Heart right ventricle (tissue), 16 donors: ENCODE results near the gene PRKCE. TPM values are rescaled to one million over a fixed set of nuclear protein-coding genes. Genes with fewer than 3 reads are reported as not detected.

ENCODE experiments used
- ATAC-seq, 8 donors: fragments of 200-7000 bp; cut with Tn5 transposase; one replicate each; pipeline ENCODE4 v1.9.1; 2020; ENCODE audit warnings: mild to moderate bottlenecking in 8 of 8, moderate library complexity in 8 of 8, moderate number of reproducible peaks in 1 of 8
- DNase-seq, 2 donors: peaks; one replicate each; pipeline ENCODE4 v3.0.0-alpha.2; 2020
- H3K27ac ChIP-seq, 10 donors: fragments of 200-600 bp; sonication (generic) in 2 of 10; one replicate each; pipeline versions ENCODE4 v1.5.0 to v1.8.0; 2020 to 2022; ENCODE audit warnings: mild to moderate bottlenecking in 3 of 10
- H3K27me3 ChIP-seq, 7 donors: fragments of 200-600 bp; one replicate each; pipeline ENCODE4 v1.8.0; 2021 to 2022; ENCODE audit warnings: mild to moderate bottlenecking in 2 of 7
- H3K36me3 ChIP-seq, 9 donors: fragments of 200-600 bp; sonication (generic) in 1 of 9; one replicate each; pipeline versions ENCODE4 v1.5.0 to v1.8.0; 2020 to 2022; ENCODE audit warnings: mild to moderate bottlenecking in 2 of 9
- H3K4me1 ChIP-seq, 9 donors: fragments of 200-600 bp; sonication (generic) in 1 of 9; one replicate each; pipeline versions ENCODE4 v1.5.0 to v1.8.0; 2020 to 2022; ENCODE audit warnings: mild to moderate bottlenecking in 4 of 9
- H3K4me3 ChIP-seq, 10 donors: fragments of 200-600 bp; sonication (generic) in 2 of 10; one replicate each; pipeline versions ENCODE4 v1.5.0 to v1.8.0; 2020 to 2022; ENCODE audit warnings: mild to moderate bottlenecking in 7 of 10, moderate library complexity in 2 of 10
- H3K9me3 ChIP-seq, 11 donors: fragments of 200-600 bp in 10 of 11; sonication (generic) in 2 of 11; one replicate each; pipeline versions ENCODE4 v1.5.0 to v1.8.0; 2013 to 2022; ENCODE audit warnings: mild to moderate bottlenecking in 2 of 11, control low read depth in 1 of 11, moderate library complexity in 1 of 11
- CTCF ChIP-seq, 9 donors: fragments of 200-600 bp; sonication (generic) in 2 of 9; IDR thresholded peaks; one replicate each; pipeline versions ENCODE4 v1.5.0 to v1.8.0; 2021 to 2022; ENCODE audit warnings: antibody characterized with exemption in 9 of 9, mild to moderate bottlenecking in 5 of 9, moderate library complexity in 1 of 9
- WGBS, 2 donors: extraction: QIAGEN DNeasy Blood & Tissue Kit; methylation state at CpG; one replicate each; pipeline ENCODE4 v1.1.7; 2013; ENCODE audit warnings: inconsistent platforms in 1 of 2; 5-methylcytosine and 5-hydroxymethylcytosine counted together
- intact Hi-C, 10 donors: fragments of 100-400 bp; cut with DNase I; formaldehyde crosslinking; loops; one replicate each; pipeline versions ENCODE4 v1.11.1 to v1.14.2; 2022
- polyA plus RNA-seq, 2 donors: library from polyadenylated mRNA; stranded (reverse); fragments of 200-250 nt; gene quantifications; one replicate each; pipeline ENCODE4 v1.2.3, GENCODE V29; 2013
- total RNA-seq, 10 donors: library from RNA; stranded (reverse); fragmentation: NEBNext Ultra II Directional in 3 of 10; extraction: Animal tissue kit (Norgen Biotek cat#: 25700) in 3 of 10; gene quantifications; one replicate each; pipeline versions ENCODE4 v1.2.1 to v1.2.4, GENCODE V29; 2021 to 2023
- donor health status: Arrhythmogenic right ventricular cardiomyopathy.
- donor health status: ischemic (EF 13 %, LVEDD 7.1; RV severe dilation, severe dysfunction).
- donor health status: healthy with polysubstance abuse.
- donor health status: DM: no; HTN: yes; CAD: no.
- donor health status: DM: no; HTN: no; CAD: no.
- donor health status: ischemic (EF 25% LVEDD 6.9; RV normal size, moderate dysfunction).
- donor health status: ischemic (EF 25% LVEDD 5.7; RV mildly dilated, moderate dysfunction).
- donor health status: healthy.
- donor health status: DM: yes; HTN: yes; CAD: no.
- donor health status: Ischemic cardiomyopathy.
- donor health status: ischemic (EF 35%, LVEDD 5.7; RV mildly dilated, moderate dysfunction).
- donor health status: nonischemic (EF 11% LVEDD 7.7; RV severe dilation, severe dysfunction).
- donor health status: DM: yes; HTN: yes; CAD: no.
- donor health status: PGD.
- donor health status: ischemic (EF 29% LVEDD 5.4; RV normal size, mild dysfunction).
- donor health status: nonischemic (EF 23%, LVEDD 6.1; RV moderate dilation, normal function).

PRKCE gene
- total and polyA plus RNA-seq, 12 donors, result 3.7 to 22.7 (median 16.7) TPM

DNA sequence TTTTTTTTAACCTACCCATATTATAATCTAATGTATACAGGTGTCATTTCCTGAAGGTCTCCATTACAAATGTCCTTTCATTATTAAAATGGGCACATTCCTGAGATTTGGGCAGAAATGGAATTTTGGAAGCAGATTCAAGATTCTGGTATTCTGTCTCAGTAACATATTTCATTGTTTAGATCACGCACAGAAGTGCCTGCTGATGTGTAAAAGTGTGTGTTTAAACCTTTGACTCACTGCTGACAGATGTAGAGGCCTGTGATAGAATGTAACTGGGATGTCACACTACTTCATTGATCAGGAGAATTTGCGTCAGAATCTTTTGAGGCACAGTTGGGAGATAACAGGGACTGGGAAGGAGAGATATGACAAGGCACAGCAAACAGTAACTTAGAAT is 368.9 kb downstream of the PRKCE start:
- Histone ChIP-seq H3K36me3 (peaks cover 0 to 10% (median 0%) of the 10 kb centered on the region in 9 donors), H3K4me3 (no peak overlapping the region), H3K9me3 (no peaks in the 10 kb centered on the region), H3K27ac (no peak overlapping the region), H3K4me1 (peaks cover 0 to 40% (median 14%) of the 10 kb centered on the region in 9 donors), H3K27me3 (no peaks in the 10 kb centered on the region)
- no peak for ATAC-seq
- DNase-seq, result no peak
- intact Hi-C loops, result loop anchor here in 1 of 10 donors (5.0 kb wide), 1 partner anchor 37 kb away; no protein-coding TSS in a partner anchor
- TF ChIP-seq CTCF (IDR thresholded peaks at IDR 0.05), result no peak
- WGBS, 2 donors, result 98 to 99% methylated on average over 2 of the region's 2 CpGs

DNA sequence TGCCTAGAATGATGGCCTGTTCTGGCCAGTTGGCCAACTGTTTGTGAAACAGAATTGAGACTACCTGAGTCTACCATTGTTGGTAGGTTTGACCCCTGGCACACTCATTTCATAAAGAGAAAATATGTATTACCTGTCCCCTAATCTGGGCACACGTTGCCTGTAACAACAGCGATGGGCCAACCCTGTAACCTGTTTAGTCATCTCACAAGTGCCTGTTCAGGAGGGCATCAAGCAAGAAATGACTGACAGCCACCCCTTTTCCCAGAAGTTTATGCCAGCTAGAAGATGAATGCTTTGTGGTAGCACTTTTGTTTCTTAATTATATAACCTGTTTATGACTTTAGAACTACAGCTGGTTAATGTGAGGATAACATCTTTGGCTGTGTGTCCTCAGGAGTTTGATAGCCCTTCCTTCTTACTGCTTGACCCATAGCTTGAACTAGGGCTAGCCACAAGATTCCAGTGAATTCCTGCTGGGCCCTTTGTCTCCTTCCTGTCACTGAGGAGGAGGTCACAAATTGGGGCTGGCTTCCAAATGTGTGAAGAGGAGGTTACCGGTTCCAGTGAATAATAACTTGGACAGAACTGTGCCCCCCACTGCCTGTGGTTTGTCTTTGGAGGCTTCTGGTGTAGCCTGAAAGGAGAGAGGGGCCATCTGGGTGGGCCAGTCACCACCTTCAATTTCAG is 371.8 kb downstream of the PRKCE start:
- DNase-seq (no peak), ATAC-seq (peak in 4 of 8 donors; percentile 28 to 62 (median 53))
- Histone ChIP-seq H3K27ac (peak overlapping the region in 4 of 10 donors; percentile 5 to 61 (median 32)), H3K27me3 (no peaks in the 10 kb centered on the region), H3K4me3 (no peak overlapping the region), H3K4me1 (peaks cover 0 to 29% (median 5%) of the 10 kb centered on the region in 9 donors), H3K36me3 (peaks cover 0 to 9% (median 0%) of the 10 kb centered on the region in 9 donors), H3K9me3 (no peaks in the 10 kb centered on the region)
- WGBS, 2 donors, result 75 to 79% methylated on average over 3 of the region's 3 CpGs
- intact Hi-C loops, result loop anchor here in 1 of 10 donors (5.0 kb wide), 1 partner anchor 34 kb away; no protein-coding TSS in a partner anchor
- no peak for TF ChIP-seq CTCF (IDR thresholded peaks at IDR 0.05)

GRCh38 chr2:46024146-46024779 is 372.8 kb downstream of the PRKCE start:
- TF ChIP-seq CTCF (IDR thresholded peaks at IDR 0.05), result no peak
- Histone ChIP-seq H3K4me1 (peaks cover 0 to 30% (median 6%) of the 10 kb centered on the region in 9 donors), H3K4me3 (no peak overlapping the region), H3K9me3 (no peaks in the 10 kb centered on the region), H3K27ac (peak overlapping the region in 3 of 10 donors; percentile 5 to 61 (median 48)), H3K27me3 (no peaks in the 10 kb centered on the region), H3K36me3 (peaks cover 0 to 9% (median 0%) of the 10 kb centered on the region in 9 donors)
- no peak for ATAC-seq
- intact Hi-C loops, result loop anchor here in 1 of 10 donors (5.0 kb wide), 1 partner anchor 33 kb away; no protein-coding TSS in a partner anchor
- no peak for DNase-seq
- whole genome bisulfite sequencing, 2 donors, result 76% methylated on average over 5 of the region's 5 CpGs

DNA sequence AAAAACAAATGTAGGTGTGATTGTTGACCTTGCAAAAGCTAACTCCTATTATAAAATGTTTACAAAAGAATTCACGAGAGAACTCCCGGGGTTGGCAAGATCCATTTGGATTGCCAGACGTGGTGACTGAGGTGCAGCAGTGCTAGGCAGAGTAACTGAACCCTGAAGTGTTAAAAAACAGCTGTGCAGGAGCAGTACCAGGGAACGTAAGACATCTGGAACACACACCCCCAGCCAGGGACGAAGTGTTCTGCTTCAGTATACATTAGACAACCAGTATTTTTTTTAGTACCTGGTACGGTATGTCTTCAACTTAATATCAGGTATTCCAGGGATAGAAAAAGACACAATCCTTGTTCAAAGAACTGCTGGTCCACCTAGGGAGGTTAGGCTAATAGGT is 373.6 kb downstream of the PRKCE start:
- no peak overlapping the region for H3K27ac ChIP-seq
- no peaks in the 10 kb centered on the region for H3K27me3 ChIP-seq
- DNase-seq (no peak), ATAC-seq (no peak)
- H3K4me1 ChIP-seq, result peaks cover 0 to 31% (median 13%) of the 10 kb centered on the region in 9 donors
- no peak for TF ChIP-seq CTCF (IDR thresholded peaks at IDR 0.05)
- WGBS, 2 donors, result 64 to 68% methylated on average over 6 of the region's 6 CpGs
- intact Hi-C loops, result loop anchor here in 1 of 10 donors (5.0 kb wide), 2 partner anchors 37 to 292 kb away; no protein-coding TSS in a partner anchor
- H3K9me3 ChIP-seq, result no peaks in the 10 kb centered on the region
- H3K4me3 ChIP-seq, result no peak overlapping the region
- peaks cover 0 to 9% (median 0%) of the 10 kb centered on the region in 9 donors for H3K36me3 ChIP-seq
